Stimulated activated CD4-positive, alpha-beta T cell treated with anti-CD3 and anti-CD28 coated beads, TNF-alpha, amount 100 ng/mL, for 24 hours (primary cell): ENCODE results near the gene CAMKV.
"Not testable (repeated sequence)": the region's sequence is repeated elsewhere in the genome, so short reads cannot be mapped to it uniquely, and the experiment has no call there.

Source experiments
- DNase-seq, 3 experiments: peaks; one replicate each; pipeline ENCODE4 v3.0.0-alpha.2; 2020; ENCODE audit warnings: low read depth in 3 of 3

The CAMKV gene

GRCh38 chr3:49856181-49857005 lies 13.3 kb downstream of the CAMKV start, which contains the start of gene TRAIP:
TRAIP (minus strand) TSS chr3:49856564; CDS start chr3:49856453, 111 bp downstream.
- peak; percentile 87 to 94 (median 92) for DNase-seq

GRCh38 chr3:49855662-49856061 lies 14.0 kb downstream of the CAMKV start:
- no peak for DNase-seq

DNA sequence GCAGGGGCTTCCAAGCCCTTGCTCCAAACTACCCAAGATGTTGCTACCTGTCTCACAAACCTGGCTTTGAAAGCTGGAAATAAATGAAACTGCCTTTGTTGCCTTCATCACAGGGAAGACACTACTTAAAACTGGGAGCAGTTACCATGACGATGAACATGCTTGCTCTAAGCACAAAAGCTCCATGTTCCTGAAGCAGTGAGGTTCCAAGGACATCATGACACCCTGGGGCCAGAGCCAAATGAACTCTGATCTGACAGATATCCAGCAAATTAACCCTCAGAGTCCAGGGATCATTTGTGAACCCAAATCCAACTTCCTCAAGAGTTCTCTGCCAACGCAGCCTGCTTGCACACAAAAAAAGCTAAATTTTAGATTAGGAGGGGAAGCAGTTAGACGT lies 24.0 kb downstream of the CAMKV start:
- no peak for DNase-seq

GRCh38 chr3:49844464-49845183 lies 25.1 kb downstream of the CAMKV start:
- no peak for DNase-seq

DNA sequence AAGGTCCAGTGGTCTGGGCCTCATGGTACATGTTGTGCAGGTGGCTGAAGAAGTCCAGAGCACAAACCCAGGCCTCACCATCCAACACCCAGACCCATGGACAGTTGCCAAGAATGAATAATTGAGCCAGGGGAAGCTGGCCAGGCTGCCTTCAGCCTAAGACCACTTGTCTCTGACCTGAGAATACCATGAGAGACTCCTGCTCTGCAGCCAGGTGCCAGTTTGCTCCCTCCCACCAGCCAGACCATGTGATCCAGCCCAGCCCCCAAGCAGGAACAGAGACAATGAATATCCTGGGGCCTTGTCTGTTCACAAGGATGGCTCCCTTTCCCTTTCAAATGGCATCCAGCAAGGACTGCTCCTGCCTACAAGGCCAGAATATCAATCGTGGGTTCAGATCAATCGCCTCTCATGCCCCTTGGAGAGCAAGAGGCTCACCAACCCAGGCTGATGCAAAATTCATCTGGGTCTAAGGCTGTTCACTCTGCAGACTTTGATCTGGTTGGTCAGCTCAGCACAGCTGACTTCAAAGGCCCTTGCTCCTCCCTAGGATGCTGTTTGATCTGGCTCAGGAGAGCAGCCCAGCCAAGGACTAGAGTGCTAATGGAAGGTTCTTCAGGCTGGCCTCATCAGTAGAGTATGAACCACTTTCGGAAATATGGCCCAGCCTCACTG lies 26.7 kb downstream of the CAMKV start:
- DNase-seq, result no peak

DNA sequence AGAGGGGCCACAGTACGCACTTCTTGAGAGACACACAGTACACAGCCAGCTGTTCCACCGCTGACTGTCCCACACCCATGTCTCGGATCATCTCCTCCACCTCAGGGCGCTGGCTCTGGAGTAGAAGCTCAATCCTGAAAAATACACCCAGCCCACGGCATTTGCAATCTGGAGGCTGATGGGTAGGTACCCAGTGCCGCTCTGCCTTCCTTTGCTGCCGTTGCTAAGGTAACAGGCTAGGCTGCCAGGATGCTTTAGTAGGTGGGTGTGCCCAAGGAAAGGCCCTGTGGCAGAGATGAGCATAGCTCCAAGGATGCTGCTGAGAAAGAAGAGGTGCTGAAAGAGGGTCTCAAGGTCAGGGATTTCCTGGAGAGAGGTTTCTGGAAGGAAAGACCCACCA lies 27.9 kb downstream of the CAMKV start:
- no peak for DNase-seq

DNA sequence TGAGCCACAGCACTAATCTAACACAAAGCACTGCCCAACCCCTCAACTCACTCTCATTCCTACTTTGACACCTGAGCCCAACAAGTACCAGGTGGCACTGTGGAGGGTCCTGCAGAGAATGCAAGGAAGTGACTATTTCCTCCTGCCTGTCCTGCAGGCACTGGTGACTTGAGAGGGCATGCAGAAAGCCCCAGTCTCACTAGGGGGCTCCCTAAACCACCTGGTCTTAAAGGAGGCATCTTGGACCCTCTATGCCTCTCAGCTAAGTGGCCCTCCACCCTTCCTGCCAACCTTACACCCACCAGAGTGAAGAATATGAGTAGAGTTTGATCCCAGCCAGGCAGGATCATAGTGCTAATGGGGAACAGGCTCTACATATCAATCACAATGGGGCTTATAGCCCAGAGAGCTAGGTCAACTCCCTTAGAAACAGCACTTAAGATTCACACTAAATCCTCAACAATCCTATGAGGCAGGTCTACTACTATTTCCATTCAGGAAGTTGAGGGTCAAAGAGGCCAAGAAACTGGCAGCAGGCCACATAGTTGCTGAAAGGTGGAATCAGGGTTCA lies 28.5 kb downstream of the CAMKV start:
- no peak for DNase-seq

- DNase-seq, result no peak
Observed at GRCh38 chr3:49840388-49840787, 29.3 kb downstream of the CAMKV start.

GRCh38 chr3:49839193-49839809 lies 30.4 kb downstream of the CAMKV start:
- peak; percentile 51 to 77 (median 73) for DNase-seq

GRCh38 chr3:49831341-49831740 lies 38.4 kb downstream of the CAMKV start:
- DNase-seq, result no peak

GRCh38 chr3:49826016-49826415 lies 43.7 kb downstream of the CAMKV start:
- no peak for DNase-seq

GRCh38 chr3:49823131-49823530 lies 46.6 kb downstream of the CAMKV start:
- DNase-seq, result not testable (repeated sequence)

GRCh38 chr3:49813497-49814174 lies 56.1 kb downstream of the CAMKV start, which contains the start of gene UBA7:
UBA7 (minus strand) TSS chr3:49813953; CDS start chr3:49813787, 166 bp downstream.
- peak in 1 of 3 experiments; percentile 21 for DNase-seq

GRCh38 chr3:49812916-49813496 lies 56.7 kb downstream of the CAMKV start:
- DNase-seq, result no peak
